Epidermal melanocyte (primary cell): ENCODE data around the gene OSBPL5.
"Not testable (repeated sequence)": the region's sequence is repeated elsewhere in the genome, so short reads cannot be mapped to it uniquely, and the experiment has no call there.

Source experiments
- DNase-seq: peaks from one replicate; pipeline ENCODE4 v3.0.0; 2011; ENCODE audit warnings: low spot score; ENCODE audit not compliant: insufficient read length

The OSBPL5 gene

DNA sequence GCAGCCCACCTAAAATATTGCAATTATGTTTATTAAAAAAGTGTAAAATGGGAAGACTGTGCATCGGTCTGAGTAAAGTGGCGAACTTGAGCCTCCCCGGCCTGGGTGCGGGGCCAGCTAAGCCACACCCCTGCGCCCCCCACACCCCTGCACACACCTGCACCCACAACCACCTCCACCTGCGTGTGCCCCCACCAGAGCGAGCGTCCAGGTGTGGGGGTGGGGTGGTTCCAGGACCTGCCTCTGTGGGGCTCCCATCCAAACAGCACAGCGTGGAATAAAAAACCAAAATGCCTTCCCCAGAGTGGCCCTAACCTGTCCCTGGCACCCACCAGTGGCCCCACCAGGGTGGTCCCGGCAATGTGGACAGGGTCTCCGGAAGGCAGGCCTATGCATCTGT lies 77.7 kb downstream of the OSBPL5 start:
- no peak for DNase-seq

DNA sequence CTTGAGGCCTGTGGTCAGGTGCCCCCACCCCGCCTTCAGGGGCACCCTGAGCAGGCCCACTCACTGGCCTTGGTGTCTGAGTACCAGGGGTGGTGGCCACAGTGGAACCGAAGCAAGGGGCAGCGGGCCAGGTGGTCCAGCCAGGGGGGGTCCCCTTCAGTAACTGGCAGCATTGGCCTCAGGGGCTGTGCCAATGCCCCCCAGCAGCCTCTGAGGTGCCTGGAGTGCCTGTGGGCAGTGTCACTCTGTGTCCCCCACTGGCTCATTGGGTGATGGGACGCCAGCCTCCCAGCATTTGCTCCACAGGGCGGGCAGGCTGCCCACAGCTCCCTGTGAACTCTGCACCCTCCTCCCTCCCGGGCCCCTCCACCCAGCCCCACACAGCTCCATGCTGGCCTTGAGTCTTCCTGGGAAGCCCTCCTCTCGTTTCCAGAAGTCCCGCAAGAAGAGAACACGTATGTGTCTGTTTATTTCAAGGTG lies 78.4 kb downstream of the OSBPL5 start:
- DNase-seq, result no peak

DNA sequence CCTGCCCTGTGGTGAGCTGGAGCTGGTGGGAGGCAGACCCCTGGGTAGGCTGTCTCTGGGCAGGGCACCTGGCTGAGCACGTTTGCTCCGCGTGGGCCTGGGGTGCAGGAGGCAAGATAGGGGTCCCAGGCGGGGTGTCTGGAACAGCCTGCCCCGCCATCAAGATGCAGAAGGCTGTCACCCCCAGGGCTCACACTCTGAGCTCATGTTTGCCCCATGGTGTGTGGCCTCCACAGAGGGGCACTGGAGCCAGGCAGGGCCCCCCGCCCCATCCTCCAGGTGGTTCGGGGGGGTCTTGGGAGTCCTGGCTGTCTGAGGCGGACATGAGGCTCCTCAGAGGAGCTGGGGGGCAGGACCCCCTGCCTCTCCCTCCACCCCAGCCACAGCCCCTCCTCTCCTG lies 79.0 kb downstream of the OSBPL5 start:
- DNase-seq, result no peak

- DNase-seq, result no peak
Measured at GRCh38 chr11:3085052-3085451, 80.1 kb downstream of the OSBPL5 start.

GRCh38 chr11:3083321-3083720 lies 81.8 kb downstream of the OSBPL5 start:
- DNase-seq, result no peak

GRCh38 chr11:3081386-3081751 lies 83.7 kb downstream of the OSBPL5 start:
- no peak for DNase-seq

DNA sequence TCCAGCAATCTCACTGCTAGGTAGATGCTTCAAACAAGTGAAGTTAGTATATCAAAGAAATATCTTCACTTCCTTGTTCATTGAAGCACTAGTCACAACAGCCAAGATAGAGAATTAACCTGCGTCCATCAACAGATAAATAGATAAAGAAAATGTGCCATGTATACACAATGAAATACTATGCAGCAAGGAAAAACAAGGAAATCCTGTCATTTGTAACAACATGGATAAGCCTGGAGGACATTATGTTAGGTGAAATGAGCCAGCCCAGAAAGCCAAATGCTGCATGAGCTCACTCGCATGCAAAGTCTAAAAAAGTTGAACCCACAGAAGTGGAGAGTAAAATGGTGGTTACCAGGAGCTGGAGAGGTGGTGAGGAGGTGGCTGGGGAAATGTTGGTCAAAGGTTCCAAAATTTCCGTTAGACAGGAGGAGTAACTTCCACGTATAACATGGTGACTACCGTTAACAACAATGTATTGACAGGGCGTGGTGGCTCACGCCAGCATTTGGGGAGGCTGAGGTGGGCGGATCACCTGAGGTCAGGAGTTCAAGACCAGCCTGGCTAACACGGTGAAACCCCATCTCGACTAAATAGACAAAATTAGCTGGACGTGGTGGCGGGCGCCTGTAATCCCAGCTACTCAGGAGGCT lies 84.3 kb downstream of the OSBPL5 start:
- DNase-seq, result no peak

DNA sequence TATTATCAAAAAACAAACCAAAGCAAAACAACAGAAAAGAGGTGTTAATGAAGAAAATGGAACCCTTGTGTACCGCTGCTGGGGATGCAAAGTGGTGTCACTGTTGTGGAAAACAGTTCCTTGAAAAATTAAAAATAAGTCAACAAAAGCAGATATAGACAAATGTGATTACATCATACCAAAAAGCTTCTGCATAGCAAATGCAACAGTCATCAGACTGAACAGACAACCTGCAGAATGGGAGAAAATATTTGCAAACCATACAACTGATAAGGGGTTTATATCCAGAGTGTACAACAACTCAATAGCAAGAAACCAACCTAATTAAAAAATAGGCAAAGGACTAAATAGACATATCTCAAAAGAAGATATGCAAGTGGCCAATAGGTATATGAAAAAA lies 85.0 kb downstream of the OSBPL5 start:
- no peak for DNase-seq

DNA sequence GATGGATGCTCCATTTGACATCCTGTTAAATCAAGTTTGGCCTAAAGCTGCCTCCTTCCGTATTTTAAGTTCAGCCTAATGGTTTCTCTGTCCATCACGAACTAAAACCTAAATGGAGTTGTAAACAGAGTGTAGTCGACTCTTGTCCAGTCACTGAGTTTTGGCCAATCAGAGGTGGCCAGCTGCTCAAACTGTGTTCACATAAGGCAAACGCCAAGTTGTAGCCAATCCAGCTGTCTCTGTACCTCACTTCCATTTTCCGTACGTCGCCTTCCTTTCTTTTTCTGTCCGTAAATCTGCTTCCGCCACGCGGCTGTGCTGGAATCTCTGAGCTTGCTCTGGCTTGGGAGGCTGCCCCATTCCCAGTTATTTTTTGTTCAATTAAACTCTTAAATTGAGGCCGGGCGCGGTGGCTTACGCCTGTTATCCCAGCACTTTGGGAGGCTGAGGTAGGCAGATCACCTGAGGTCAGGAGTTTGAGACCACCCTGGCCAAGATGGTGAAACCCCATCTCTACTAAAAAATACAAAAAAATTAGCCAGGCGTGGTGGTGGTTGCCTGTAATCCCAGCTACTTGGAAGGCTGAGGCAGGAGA lies 87.2 kb downstream of the OSBPL5 start:
- DNase-seq, result no peak

DNA sequence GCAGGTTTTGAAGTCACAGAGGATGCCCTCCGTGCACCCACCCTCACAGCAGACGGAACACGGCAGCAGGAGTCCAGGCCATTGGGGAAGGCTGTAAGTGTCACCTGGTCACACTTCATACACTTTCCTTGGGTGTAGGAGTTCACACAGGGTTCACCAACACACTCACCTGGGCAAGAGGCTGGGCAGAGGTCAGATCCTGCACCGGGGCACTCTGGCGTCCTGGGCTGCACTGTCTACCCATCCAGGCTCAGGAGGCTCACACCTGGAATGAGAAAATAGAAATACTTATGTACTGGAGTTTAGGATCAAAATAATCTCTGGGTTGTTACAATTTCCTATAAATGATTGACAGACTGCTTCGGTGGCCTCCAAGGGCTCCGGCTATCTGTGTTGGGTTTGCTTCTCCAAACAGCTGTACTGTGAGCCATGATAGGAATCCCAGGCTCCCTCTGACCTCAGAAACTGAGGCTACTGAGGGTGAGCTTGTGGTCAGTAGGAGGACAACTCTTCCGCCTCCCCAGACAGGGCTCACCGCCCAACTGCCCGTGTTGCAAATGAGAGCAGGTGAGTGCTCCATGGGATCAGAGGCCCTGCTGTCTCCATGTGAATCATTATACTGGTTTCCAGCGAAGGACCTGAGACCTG lies 87.8 kb downstream of the OSBPL5 start:
- no peak for DNase-seq

GRCh38 chr11:3074912-3075589 lies 90.1 kb downstream of the OSBPL5 start:
- DNase-seq, result no peak

DNA sequence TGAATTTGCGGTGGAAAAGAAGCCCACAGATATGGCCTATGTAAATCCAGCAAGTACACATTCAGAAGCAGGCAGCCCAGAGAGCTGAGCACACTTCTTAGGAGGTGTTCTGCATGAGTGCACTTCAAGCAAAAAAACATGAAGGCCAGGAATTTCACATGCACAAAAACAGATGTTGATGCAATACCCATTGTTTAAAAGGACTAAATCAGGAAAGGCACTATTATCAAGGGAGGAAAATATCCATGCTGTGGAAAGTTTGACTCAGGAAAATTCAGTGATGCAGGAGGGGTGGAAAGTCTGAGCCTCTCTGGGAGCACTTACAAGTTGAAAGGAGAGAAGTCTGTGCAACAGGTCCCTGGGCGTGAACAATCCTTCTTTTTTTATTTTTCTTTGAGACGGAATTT lies 92.1 kb downstream of the OSBPL5 start:
- DNase-seq, result no peak

GRCh38 chr11:3069425-3069824 lies 95.7 kb downstream of the OSBPL5 start:
- DNase-seq, result no peak

DNA sequence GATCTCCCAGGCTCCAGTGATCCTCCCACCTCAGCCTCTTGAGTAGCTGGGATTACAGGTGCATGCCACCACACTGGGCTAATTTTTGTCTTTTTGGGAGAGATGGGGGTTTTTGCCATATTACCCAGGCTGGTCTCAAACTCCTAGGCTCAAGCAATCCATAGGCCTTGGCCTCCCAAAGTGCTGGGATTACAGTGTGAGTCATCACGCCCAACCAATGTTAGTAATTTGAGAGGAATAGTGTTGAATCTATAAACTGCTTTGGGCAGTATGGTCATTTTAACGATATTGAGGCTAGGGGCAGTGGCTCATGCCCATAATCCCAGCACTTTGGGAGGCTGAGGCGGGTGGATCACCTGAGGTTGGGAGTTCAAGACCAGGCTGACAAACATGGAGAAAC lies 98.8 kb downstream of the OSBPL5 start:
- DNase-seq, result not testable (repeated sequence)

GRCh38 chr11:3064709-3065108 lies 100.4 kb downstream of the OSBPL5 start:
- DNase-seq, result not testable (repeated sequence)

DNA sequence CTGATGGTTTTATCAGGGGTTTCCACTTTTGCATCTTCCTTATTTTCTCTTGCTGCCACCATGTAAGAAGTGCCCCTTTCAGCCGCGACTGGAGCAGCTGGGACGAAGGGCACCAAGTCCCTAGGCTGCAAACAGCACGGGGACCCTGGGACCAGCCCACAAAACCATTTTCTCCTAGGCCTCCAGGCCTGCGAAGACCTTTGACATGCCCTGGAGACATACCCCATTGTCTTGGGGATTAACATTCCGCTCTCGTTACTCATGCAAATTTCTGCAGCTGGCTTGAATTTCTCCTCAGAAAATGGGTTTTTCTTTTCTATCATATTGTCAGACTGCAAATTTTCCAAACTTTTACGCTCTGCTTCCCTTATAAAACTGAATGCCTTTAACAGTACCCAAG lies 101.2 kb downstream of the OSBPL5 start:
- DNase-seq, result not testable (repeated sequence)

DNA sequence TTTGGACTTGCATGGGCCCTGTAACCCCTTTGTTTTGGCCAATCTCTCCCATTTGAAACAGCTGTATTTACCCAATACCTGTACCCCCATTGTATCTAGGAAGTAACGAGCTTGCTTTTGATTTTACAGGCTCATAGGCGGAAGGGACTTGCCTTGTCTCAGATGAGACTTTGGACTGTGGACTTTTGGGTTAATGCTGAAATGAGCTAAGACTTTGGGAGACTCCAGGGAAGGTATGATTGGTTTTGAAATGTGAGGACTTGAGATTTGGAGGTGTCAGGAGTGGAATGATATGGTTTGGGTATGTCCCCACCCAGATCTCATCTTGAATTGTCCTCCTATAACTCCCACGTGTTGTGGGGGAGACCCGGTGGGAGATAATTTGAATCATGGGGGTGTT lies 101.7 kb downstream of the OSBPL5 start:
- DNase-seq, result not testable (repeated sequence)

GRCh38 chr11:3060436-3061025 lies 104.6 kb downstream of the OSBPL5 start:
- DNase-seq, result no peak

- DNase-seq, result no peak
Measured at GRCh38 chr11:3058753-3059664, 106.1 kb downstream of the OSBPL5 start.

DNA sequence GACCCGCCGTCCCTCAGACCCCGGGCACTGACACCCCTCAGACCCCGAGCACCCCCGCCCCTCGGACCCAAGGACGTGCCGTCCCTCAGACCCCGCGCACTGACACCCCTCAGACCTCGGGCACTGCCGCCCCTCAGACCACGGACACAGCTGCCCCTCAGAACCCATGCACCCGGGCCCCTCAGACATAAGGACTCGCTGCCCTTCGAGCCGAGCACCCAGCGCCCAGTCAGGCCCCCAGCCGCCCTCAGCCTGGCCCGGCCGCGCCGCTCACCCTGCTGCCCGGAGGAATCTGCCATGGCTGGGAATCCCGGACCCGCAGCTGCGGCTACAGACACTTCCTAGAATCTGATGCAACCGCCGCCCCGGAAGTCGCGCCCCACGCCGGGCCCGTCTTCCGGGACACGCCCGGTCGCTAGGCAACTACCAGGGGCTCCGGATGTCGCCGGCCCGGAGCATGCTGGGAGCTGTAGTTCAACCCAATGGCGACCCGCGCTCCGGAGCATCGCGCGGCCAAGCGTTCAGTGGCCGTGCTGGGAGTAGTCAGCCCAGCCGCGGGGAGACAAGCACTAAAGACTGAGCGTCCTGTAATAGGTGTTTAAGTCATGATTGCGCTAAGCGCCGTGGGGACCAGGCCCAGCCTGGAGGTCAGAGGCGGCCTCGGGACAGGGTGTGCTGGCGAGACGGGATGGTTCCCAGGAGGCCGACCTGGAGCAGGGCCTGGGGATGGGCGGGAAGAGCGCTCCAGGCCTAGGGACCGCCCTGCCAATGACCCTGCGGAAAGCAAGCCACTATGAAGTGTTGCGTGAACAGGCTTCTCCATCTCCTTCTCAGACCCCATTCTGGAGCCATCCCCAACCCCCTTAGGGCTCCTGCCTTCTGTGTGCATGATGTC lies 107.8 kb downstream of the OSBPL5 start, which contains the start of gene CARS1:
CARS1 (minus strand) TSS at position 355 of the 895 bp plus-strand sequence; CDS start at position 299, 56 bp downstream.
- DNase-seq, result peak; percentile 93
